CD1c-positive myeloid dendritic cell (primary cell): ENCODE results near the gene MAP2K5.

Experiments
- DNase-seq: peaks from one replicate; pipeline ENCODE4 v3.0.0-alpha.2; 2016; ENCODE audit errors: extremely low spot score

Gene MAP2K5

GRCh38 chr15:67838789-67839332 lies 296.4 kb downstream of the MAP2K5 start:
- peak; percentile 68 for DNase-seq

GRCh38 chr15:67839499-67839928 lies 297.0 kb downstream of the MAP2K5 start:
- peak; percentile 79 for DNase-seq

GRCh38 chr15:67839929-67840748 lies 297.6 kb downstream of the MAP2K5 start, which contains the start of gene RNU6-1:
RNU6-1 (minus strand) TSS chr15:67840045.
- DNase-seq = peak; percentile 97

- DNase-seq = peak; percentile 64
These were observed 298.4 kb downstream of the MAP2K5 start for GRCh38 chr15:67840749-67841512.

- DNase-seq = no peak
These were observed 298.9 kb downstream of the MAP2K5 start for GRCh38 chr15:67841513-67841762.

- no peak for DNase-seq
These were observed 300.6 kb downstream of the MAP2K5 start for GRCh38 chr15:67843092-67843501.

- DNase-seq = no peak
These were observed 301.3 kb downstream of the MAP2K5 start for GRCh38 chr15:67843571-67844387.

- DNase-seq = no peak
These were observed 303.5 kb downstream of the MAP2K5 start for GRCh38 chr15:67845974-67846373.

- DNase-seq = no peak
These were observed 307.0 kb downstream of the MAP2K5 start for GRCh38 chr15:67849538-67849937.

- no peak for DNase-seq
These were observed 307.8 kb downstream of the MAP2K5 start for GRCh38 chr15:67850336-67850735.

- peak; percentile 88 for DNase-seq
These were observed 308.6 kb downstream of the MAP2K5 start for GRCh38 chr15:67850994-67851571.

- no peak for DNase-seq
These were observed 309.9 kb downstream of the MAP2K5 start for GRCh38 chr15:67852418-67852817.

GRCh38 chr15:67853454-67853853 lies 311.0 kb downstream of the MAP2K5 start:
- DNase-seq = no peak

GRCh38 chr15:67854358-67854757 lies 311.9 kb downstream of the MAP2K5 start:
- no peak for DNase-seq

- no peak for DNase-seq
These were observed 313.3 kb downstream of the MAP2K5 start for GRCh38 chr15:67855842-67856241.
